ENCODE measurements around the gene SLC44A3.
"Not testable (repeated sequence)": the region's sequence is repeated elsewhere in the genome, so short reads cannot be mapped to it uniquely, and the experiment has no call there.

The SLC44A3 gene

GRCh38 chr1:94803106-94803505 lies 17.1 kb upstream of the SLC44A3 start:
- no peak for DNase-seq

- no peak for DNase-seq
Observed at GRCh38 chr1:94803517-94804441, 16.4 kb upstream of the SLC44A3 start.

GRCh38 chr1:94804442-94804837 lies 15.7 kb upstream of the SLC44A3 start:
- no peak for DNase-seq

GRCh38 chr1:94805912-94806311 lies 14.2 kb upstream of the SLC44A3 start:
- DNase-seq: peak; percentile 25

GRCh38 chr1:94806441-94806871 lies 13.7 kb upstream of the SLC44A3 start:
- no peak for DNase-seq

GRCh38 chr1:94807742-94808491 lies 12.2 kb upstream of the SLC44A3 start:
- peak; percentile 5 for DNase-seq

- no peak for DNase-seq
Observed at GRCh38 chr1:94808669-94809068, 11.5 kb upstream of the SLC44A3 start.

GRCh38 chr1:94812985-94813384 lies 7.2 kb upstream of the SLC44A3 start:
- no peak for DNase-seq

GRCh38 chr1:94816030-94816429 lies 4.1 kb upstream of the SLC44A3 start:
- DNase-seq: no peak

- no peak for DNase-seq
Observed at GRCh38 chr1:94817712-94818111, 2.4 kb upstream of the SLC44A3 start.

- no peak for DNase-seq
Observed at GRCh38 chr1:94819238-94819944, 766 bp upstream of the SLC44A3 start.

GRCh38 chr1:94820936-94821335 lies 779 bp downstream of the SLC44A3 start:
- no peak for DNase-seq

GRCh38 chr1:94821636-94822305 lies 1.6 kb downstream of the SLC44A3 start:
- no peak for DNase-seq

- no peak for DNase-seq
Observed at GRCh38 chr1:94823116-94823515, 3.0 kb downstream of the SLC44A3 start.

- no peak for DNase-seq
Observed at GRCh38 chr1:94825936-94826335, 5.8 kb downstream of the SLC44A3 start.

- no peak for DNase-seq
Observed at GRCh38 chr1:94827434-94827833, 7.3 kb downstream of the SLC44A3 start.

GRCh38 chr1:94828251-94828650 lies 8.1 kb downstream of the SLC44A3 start:
- DNase-seq: no peak

- no peak for DNase-seq
Observed at GRCh38 chr1:94831641-94832040, 11.5 kb downstream of the SLC44A3 start.

- DNase-seq: no peak
Observed at GRCh38 chr1:94832446-94832845, 12.3 kb downstream of the SLC44A3 start.

GRCh38 chr1:94832931-94833585 lies 12.9 kb downstream of the SLC44A3 start:
- no peak for DNase-seq

- no peak for DNase-seq
Observed at GRCh38 chr1:94836891-94837290, 16.7 kb downstream of the SLC44A3 start.

GRCh38 chr1:94840381-94840780 lies 20.2 kb downstream of the SLC44A3 start:
- DNase-seq: not testable (repeated sequence)

All from central memory CD4-positive, alpha-beta T cell (primary cell).